Measurements from ENCODE around the gene TMPRSS11E.

TMPRSS11E gene

DNA sequence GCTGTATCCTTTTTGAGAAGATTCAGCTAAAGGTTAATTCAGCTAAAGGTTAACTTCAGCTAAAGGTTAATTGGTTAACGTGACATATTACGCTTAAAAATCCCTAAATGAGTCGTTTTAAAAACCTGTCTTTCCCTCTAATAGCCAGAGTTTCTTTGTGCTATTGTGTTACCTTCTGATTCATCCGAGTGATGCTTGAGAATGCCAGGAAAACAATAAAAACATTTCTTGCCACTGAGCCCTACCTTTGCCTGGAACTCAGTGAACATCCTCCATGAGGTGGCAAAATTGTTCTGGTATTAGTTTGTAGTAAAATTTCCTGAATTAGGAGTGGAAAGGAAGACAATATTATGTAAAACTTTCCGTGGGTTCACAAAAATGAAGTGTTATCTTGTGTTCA, 13.7 kb upstream of the TMPRSS11E start:
- no peak overlapping the region for H3K4me3 ChIP-seq (ENCODE audit: low read length)
- DNase-seq (ENCODE audit: low read depth): peak; percentile 44
- TF ChIP-seq, protein P1, sequence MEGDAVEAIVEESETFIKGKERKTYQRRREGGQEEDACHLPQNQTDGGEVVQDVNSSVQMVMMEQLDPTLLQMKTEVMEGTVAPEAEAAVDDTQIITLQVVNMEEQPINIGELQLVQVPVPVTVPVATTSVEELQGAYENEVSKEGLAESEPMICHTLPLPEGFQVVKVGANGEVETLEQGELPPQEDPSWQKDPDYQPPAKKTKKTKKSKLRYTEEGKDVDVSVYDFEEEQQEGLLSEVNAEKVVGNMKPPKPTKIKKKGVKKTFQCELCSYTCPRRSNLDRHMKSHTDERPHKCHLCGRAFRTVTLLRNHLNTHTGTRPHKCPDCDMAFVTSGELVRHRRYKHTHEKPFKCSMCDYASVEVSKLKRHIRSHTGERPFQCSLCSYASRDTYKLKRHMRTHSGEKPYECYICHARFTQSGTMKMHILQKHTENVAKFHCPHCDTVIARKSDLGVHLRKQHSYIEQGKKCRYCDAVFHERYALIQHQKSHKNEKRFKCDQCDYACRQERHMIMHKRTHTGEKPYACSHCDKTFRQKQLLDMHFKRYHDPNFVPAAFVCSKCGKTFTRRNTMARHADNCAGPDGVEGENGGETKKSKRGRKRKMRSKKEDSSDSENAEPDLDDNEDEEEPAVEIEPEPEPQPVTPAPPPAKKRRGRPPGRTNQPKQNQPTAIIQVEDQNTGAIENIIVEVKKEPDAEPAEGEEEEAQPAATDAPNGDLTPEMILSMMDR (IDR thresholded peaks at IDR 0.05; ENCODE audit: insufficient read depth, low read depth, low read length, missing control alignments): no peak

DNA sequence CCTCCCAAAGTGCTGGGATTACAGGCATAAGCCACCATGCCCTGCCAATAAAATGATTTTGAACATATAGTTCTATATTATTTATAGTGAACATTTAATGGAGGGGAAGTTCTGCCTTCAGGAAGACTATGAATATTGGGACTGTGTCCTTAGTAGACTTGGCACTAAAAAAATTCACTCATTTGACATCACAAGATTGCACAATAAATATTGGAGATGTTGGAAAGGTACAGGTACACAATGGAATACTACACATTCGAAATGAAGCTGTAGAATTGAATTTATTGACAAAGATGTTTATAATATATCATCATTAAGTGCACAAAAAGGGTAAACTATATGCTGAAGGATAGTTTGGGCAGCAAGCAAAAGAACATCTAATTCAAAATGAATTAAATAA, 13.0 kb upstream of the TMPRSS11E start:
- no peak overlapping the region for H3K4me3 ChIP-seq (ENCODE audit: low read length)
- TF ChIP-seq, protein P1 (IDR thresholded peaks at IDR 0.05; ENCODE audit: insufficient read depth, low read depth, low read length, missing control alignments): no peak
- no peak for DNase-seq (ENCODE audit: low read depth)

DNA sequence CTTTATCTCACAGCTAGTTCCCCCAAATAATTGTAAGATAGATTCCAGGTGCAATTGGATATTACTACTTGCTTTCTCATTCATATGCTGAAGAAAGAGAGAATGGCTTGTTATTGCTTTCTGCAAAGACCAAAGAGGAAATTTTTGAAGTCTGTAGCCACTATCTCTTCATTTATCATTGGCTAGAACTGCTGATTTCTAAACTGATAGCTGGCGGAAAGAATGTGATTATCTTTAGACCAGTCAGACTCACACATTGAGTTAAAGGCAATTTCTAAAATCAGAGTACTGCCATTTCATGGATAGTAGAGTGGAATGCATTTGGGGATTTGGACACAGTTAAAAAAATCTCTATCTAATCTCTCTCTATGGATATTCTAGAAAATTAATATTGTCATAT, 12.4 kb upstream of the TMPRSS11E start:
- TF ChIP-seq, protein P1 (IDR thresholded peaks at IDR 0.05; ENCODE audit: insufficient read depth, low read depth, low read length, missing control alignments): no peak
- no peak overlapping the region for H3K4me3 ChIP-seq (ENCODE audit: low read length)
- DNase-seq (ENCODE audit: low read depth): no peak

DNA sequence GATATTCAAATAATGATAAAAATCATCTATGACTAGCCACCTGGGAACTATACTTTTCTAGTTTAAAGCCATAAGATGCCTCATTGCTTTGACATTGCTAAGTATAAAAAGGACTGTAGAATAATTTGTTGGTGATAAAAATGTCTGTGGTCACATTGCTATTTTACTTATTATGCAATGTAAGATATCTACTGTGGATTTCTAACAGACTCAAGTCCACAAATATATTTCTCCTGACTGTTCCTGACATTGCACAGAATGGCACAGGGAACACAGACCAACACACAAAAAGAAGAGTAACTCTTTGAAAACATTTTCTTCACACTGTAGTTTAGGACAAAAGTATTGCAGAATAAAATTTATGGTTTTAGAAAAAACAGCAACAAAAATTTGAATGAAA, 2.2 kb upstream of the TMPRSS11E start:
- H3K4me3 ChIP-seq (ENCODE audit: low read length): no peak overlapping the region
- TF ChIP-seq, protein P1 (IDR thresholded peaks at IDR 0.05; ENCODE audit: insufficient read depth, low read depth, low read length, missing control alignments): no peak
- DNase-seq (ENCODE audit: low read depth): no peak

DNA sequence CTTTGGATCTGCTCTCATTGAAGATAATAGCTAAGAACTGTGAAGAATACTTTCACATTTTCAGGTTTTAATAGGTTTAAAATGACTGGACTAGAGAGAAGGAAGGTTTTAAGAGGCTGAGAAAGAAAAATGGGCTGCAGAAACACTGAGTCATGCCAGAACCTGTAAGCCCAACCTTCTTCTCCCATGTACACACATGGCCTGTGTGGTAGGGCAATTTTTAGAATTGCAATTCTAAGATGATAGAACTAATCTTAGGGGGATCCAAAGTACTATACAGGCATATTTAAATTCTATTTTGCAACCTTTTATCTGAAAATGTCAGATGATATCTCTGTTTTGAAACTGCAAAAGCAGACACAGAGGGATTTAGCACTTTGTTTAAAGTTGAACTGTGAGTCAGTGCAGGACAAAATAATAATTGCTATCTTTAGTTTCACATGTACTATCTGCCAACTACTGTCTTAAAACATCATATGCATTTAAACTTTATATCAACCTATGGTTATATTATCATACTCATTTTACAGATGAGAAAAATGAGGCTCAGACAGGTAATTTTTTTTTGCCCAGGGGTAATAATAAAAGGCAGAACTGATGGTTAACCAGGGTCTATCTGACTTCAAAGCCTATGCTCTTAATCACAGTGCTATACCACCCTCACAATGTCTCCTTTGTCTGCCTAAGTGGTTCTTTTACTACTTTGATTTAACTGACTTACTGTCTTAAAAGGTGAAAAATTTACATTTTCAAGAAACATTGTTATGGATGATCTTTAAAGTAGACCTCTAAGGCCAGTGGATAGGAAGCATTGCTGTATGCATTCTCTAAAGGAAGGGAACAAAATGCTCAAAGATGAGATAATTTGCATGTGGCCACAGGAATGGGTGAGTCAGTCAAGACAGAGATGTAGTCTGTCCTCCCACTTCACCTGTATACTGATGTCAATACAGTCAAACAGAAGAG, 4.3 kb downstream of the TMPRSS11E start:
- DNase-seq (ENCODE audit: low read depth): peak; percentile 84
- TF ChIP-seq, protein P1 (IDR thresholded peaks at IDR 0.05; ENCODE audit: insufficient read depth, low read depth, low read length, missing control alignments): no peak
- no peak overlapping the region for H3K4me3 ChIP-seq (ENCODE audit: low read length)

DNA sequence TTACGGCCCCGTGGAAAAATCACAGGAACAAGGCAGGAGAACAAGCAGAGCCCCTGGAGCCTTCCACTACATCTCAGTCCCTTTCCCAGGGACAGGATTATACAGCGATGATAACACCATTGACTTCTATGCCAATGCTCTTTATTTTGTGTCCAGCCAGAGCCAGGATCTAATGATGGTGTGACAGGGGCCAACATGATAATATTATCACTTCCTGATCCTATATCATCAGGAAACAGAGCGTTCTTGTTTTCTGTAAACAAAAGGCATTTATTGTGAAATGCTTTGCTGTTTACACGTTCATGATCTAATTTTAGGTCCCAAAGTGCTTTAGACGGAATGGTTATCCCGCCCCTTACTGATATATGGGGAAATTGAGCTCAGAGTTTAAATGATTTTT, 12.8 kb downstream of the TMPRSS11E start:
- DNase-seq (ENCODE audit: low read depth): no peak
- TF ChIP-seq, protein P1 (IDR thresholded peaks at IDR 0.05; ENCODE audit: insufficient read depth, low read depth, low read length, missing control alignments): no peak
- no peak overlapping the region for H3K4me3 ChIP-seq (ENCODE audit: low read length)
